Keratinocyte (primary cell): ENCODE results near the gene NR2F1. TPM values are rescaled to one million over a fixed set of nuclear protein-coding genes. Genes with fewer than 3 reads are reported as not detected.
A peak's percentile ranks its signal among the peaks of the same experiment; 100 is the strongest.

Source experiments
- DNase-seq: peaks from one replicate; pipeline ENCODE4 v3.0.0-alpha.2; 2011; ENCODE audit warnings: low read depth, missing footprints, low spot score
- FAIRE-seq: peaks from 2 replicates; lab custom pipeline; 2011; peaks lifted over from hg19 to GRCh38; lab: Jason Lieb, UNC
- H2AFZ ChIP-seq: 2 replicates; pipeline ENCODE4 v1.6.0; 2012; ENCODE audit warnings: low read length, control low read depth, inconsistent platforms; ENCODE audit not compliant: control insufficient read depth
- H3K27ac ChIP-seq: 2 replicates; pipeline ENCODE4 v1.5.1; 2011; ENCODE audit warnings: low read length; ENCODE audit not compliant: control insufficient read depth, insufficient read depth
- H3K27me3 ChIP-seq: 3 replicates; pipeline ENCODE4 v1.6.0; 2011; ENCODE audit warnings: low read length; ENCODE audit not compliant: control insufficient read depth, insufficient read depth; ENCODE audit errors: extremely low read depth
- H3K36me3 ChIP-seq, 2 experiments: 2 replicates in 1 of 2; 3 replicates in 1 of 2; pipeline ENCODE4 v1.5.1; 2011; ENCODE audit warnings: low read length in 2 of 2, mild to moderate bottlenecking in 1 of 2; ENCODE audit not compliant: control insufficient read depth in 2 of 2, insufficient read depth in 2 of 2; ENCODE audit errors: extremely low read depth in 1 of 2
- H3K4me1 ChIP-seq: 3 replicates; pipeline ENCODE4 v1.5.1; 2011; ENCODE audit warnings: low read length; ENCODE audit not compliant: control insufficient read depth, insufficient read depth; ENCODE audit errors: extremely low read depth
- H3K4me2 ChIP-seq: 3 replicates; pipeline ENCODE4 v1.6.0; 2011; ENCODE audit warnings: low read depth, low read length; ENCODE audit not compliant: control insufficient read depth, insufficient read depth; ENCODE audit errors: extremely low read depth
- H3K4me3 ChIP-seq, 3 experiments: fragments of 200-600 bp in 1 of 3; sonication (generic) in 1 of 3; 2 replicates in 2 of 3; 3 replicates in 1 of 3; pipeline ENCODE4 v1.5.1; 2011 to 2016; ENCODE audit warnings: low read length in 3 of 3, mild to moderate bottlenecking in 3 of 3, control low read depth in 2 of 3, inconsistent platforms in 1 of 3, low read depth in 1 of 3, mixed read lengths in 1 of 3, mixed run types in 1 of 3, moderate library complexity in 1 of 3; ENCODE audit not compliant: control insufficient read depth in 2 of 3, insufficient read depth in 2 of 3; ENCODE audit errors: extremely low read depth in 1 of 3
- H3K79me2 ChIP-seq: 2 replicates; pipeline ENCODE4 v1.6.0; 2012; ENCODE audit warnings: low read length; ENCODE audit not compliant: control insufficient read depth, insufficient read depth
- H3K9ac ChIP-seq: 3 replicates; pipeline ENCODE4 v1.6.0; 2011; ENCODE audit warnings: low read length; ENCODE audit not compliant: control insufficient read depth, insufficient read depth; ENCODE audit errors: extremely low read depth
- H3K9me1 ChIP-seq: 3 replicates; pipeline ENCODE4 v1.6.0; 2011; ENCODE audit warnings: low read length; ENCODE audit not compliant: control insufficient read depth, insufficient read depth; ENCODE audit errors: extremely low read depth
- H3K9me3 ChIP-seq: 2 replicates; pipeline ENCODE4 v1.5.1; 2012; ENCODE audit warnings: low read depth, low read length; ENCODE audit not compliant: control insufficient read depth
- H4K20me1 ChIP-seq: 3 replicates; pipeline ENCODE4 v1.6.0; 2011; ENCODE audit warnings: low read length; ENCODE audit not compliant: control insufficient read depth, insufficient read depth; ENCODE audit errors: extremely low read depth
- CTCF ChIP-seq, 3 experiments: IDR thresholded peaks in 1 of 3; conservative IDR thresholded peaks in 1 of 3; optimal IDR thresholded peaks in 1 of 3; 2 replicates in 2 of 3; 3 replicates in 1 of 3; pipeline versions ENCODE3 to v1.5.1; 2011; ENCODE audit warnings: low read length in 3 of 3, mild to moderate bottlenecking in 3 of 3, moderate library complexity in 2 of 3, control low read depth in 1 of 3, inconsistent platforms in 1 of 3; ENCODE audit not compliant: insufficient read depth in 2 of 3; ENCODE audit errors: extremely low read depth in 1 of 3
- EZH2 ChIP-seq: IDR thresholded peaks from one replicate; pipeline ENCODE4 v1.6.1; 2012; ENCODE audit warnings: inconsistent platforms, mild to moderate bottlenecking, low read length, moderate library complexity
- dilution Hi-C: fragments of 300-500 bp; cut with MboI; formaldehyde crosslinking; loops from one replicate; pipeline ENCODE4 v1.7.0; 2020; ENCODE audit warnings: low sequenced_read_pairs; ENCODE audit not compliant: extremely low pct_ligation_motif_present
- polyA plus RNA-seq, 5 experiments: library from polyadenylated mRNA; depleted of rRNA in 3 of 5; stranded (reverse) in 3 of 5; stranded (forward) in 1 of 5; unstranded in 1 of 5; fragments of >200 nt; gene quantifications; 1 replicate in 1 of 5; 2 replicates in 3 of 5; 3 replicates in 1 of 5; pipeline versions ENCODE4 v1.2.1 to v1.2.3, GENCODE V29; 2011 to 2012; ENCODE audit warnings: missing spikeins in 2 of 5, low read depth in 1 of 5, low replicate concordance in 1 of 5

The NR2F1 gene
- polyA plus RNA-seq, 1 donor (not counting 4 experiments of a cell fraction or from before 2014, with no cell fraction given), result not detected

GRCh38 chr5:93596310-93596675 lies 13.3 kb downstream of the NR2F1 start:
- dilution Hi-C loops, result no loop called here

GRCh38 chr5:93596676-93597490 lies 13.9 kb downstream of the NR2F1 start:
- H3K4me2 ChIP-seq, result no peak overlapping the region
- no peak overlapping the region for H3K4me3 ChIP-seq
- H3K9me3 ChIP-seq, result peaks cover 11% of the 10 kb centered on the region
- dilution Hi-C loops, result no loop called here
- no peaks in the 10 kb centered on the region for H3K36me3 ChIP-seq
- H3K27ac ChIP-seq, result no peak overlapping the region
- H3K27me3 ChIP-seq, result peaks cover 92% of the 10 kb centered on the region
- DNase-seq (no peak), FAIRE-seq (no peak)
- H3K9ac ChIP-seq, result no peak overlapping the region
- no peak for TF ChIP-seq EZH2
- TF ChIP-seq CTCF (optimal IDR thresholded peaks at IDR 0.05 in 1 of 3, IDR thresholded peaks at IDR 0.05 in 1 of 3, conservative IDR thresholded peaks at IDR 0.05 in 1 of 3; ENCODE audit: extremely low read depth in 1 of 3, insufficient read depth in 2 of 3, low read length in 3 of 3), result peak in 1 of 3 experiments; percentile 18
- H4K20me1 ChIP-seq, result no peaks in the 10 kb centered on the region
- H3K79me2 ChIP-seq, result no peaks in the 10 kb centered on the region
- no peak overlapping the region for H2AFZ ChIP-seq
- no peaks in the 10 kb centered on the region for H3K9me1 ChIP-seq
- H3K4me1 ChIP-seq, result no peaks in the 10 kb centered on the region

More at GRCh38 chr5:93596310-93596675, 13.3 kb downstream of the NR2F1 start:
- no peaks in the 10 kb centered on the region for H3K9me1 ChIP-seq
- H3K9me3 ChIP-seq, result peaks cover 11% of the 10 kb centered on the region
- no peak for FAIRE-seq
- no peak overlapping the region for H3K27ac ChIP-seq
- H4K20me1 ChIP-seq, result no peaks in the 10 kb centered on the region
- TF ChIP-seq CTCF (optimal IDR thresholded peaks at IDR 0.05 in 1 of 3, IDR thresholded peaks at IDR 0.05 in 1 of 3, conservative IDR thresholded peaks at IDR 0.05 in 1 of 3; ENCODE audit: extremely low read depth in 1 of 3, insufficient read depth in 2 of 3, low read length in 3 of 3) (no peak), EZH2 (no peak)
- no peaks in the 10 kb centered on the region for H3K4me1 ChIP-seq
- no peak overlapping the region for H3K4me2 ChIP-seq
- H3K4me3 ChIP-seq, result no peak overlapping the region
- H3K36me3 ChIP-seq, result no peaks in the 10 kb centered on the region
- peaks cover 86% of the 10 kb centered on the region for H3K27me3 ChIP-seq
- DNase-seq, result no peak
- no peak overlapping the region for H3K9ac ChIP-seq
- no peak overlapping the region for H2AFZ ChIP-seq
- no peaks in the 10 kb centered on the region for H3K79me2 ChIP-seq
